Endothelial cell of umbilical vein (primary cell): ENCODE data around the gene MAPK8IP3. TPM values are rescaled to one million over a fixed set of nuclear protein-coding genes. Genes with fewer than 3 reads are reported as not detected.

Experiments
- BruUV-seq: library from RNA; stranded (reverse); fragments of 400-500 nt; replicated peaks from 2 replicates; lab custom pipeline; 2021; lab: Mats Ljungman, UMichigan
- CTCF ChIA-PET: fragments of 300-600, 350-600 bp; sonication (Branson Sonifier 250); formaldehyde crosslinking; loops from one replicate; lab custom pipeline; 2021; ENCODE audit warnings: antibody characterized with exemption, inconsistent platforms; lab: Charles Lee
- POLR2A ChIA-PET: fragments of 300-600, 350-600 bp; sonication (Branson Sonifier 250); formaldehyde crosslinking; loops from one replicate; lab custom pipeline; 2021; ENCODE audit warnings: antibody characterized with exemption, inconsistent platforms; lab: Charles Lee
- DNase-seq: peaks from one replicate; pipeline ENCODE4 v3.0.0-alpha.2; 2011; ENCODE audit warnings: low read depth, low spot score
- FAIRE-seq: peaks from 2 replicates; lab custom pipeline; 2011; peaks lifted over from hg19 to GRCh38; lab: Jason Lieb, UNC
- H2AFZ ChIP-seq: 2 replicates; pipeline ENCODE4 v1.6.0; 2012; ENCODE audit warnings: low read depth, low read length, control low read depth, inconsistent platforms
- H3K27ac ChIP-seq: 2 replicates; pipeline ENCODE4 v1.5.1; 2011; ENCODE audit warnings: low read depth, mild to moderate bottlenecking, control low read depth, low read length, moderate library complexity; ENCODE audit not compliant: insufficient read depth
- H3K27me3 ChIP-seq, 2 experiments: 2 replicates each; pipeline versions ENCODE4 v1.6.0 to v1.6.1; 2011; ENCODE audit warnings: low read length in 2 of 2, mixed read lengths in 1 of 2; ENCODE audit not compliant: control insufficient read depth in 2 of 2, insufficient read depth in 2 of 2
- H3K36me3 ChIP-seq, 2 experiments: 2 replicates in 1 of 2; 3 replicates in 1 of 2; pipeline ENCODE4 v1.5.1; 2011; ENCODE audit warnings: low read length in 2 of 2, mild to moderate bottlenecking in 1 of 2, moderate library complexity in 1 of 2; ENCODE audit not compliant: control insufficient read depth in 2 of 2, insufficient read depth in 2 of 2; ENCODE audit errors: extremely low read depth in 1 of 2
- H3K4me1 ChIP-seq: 3 replicates; pipeline ENCODE4 v1.5.1; 2011; ENCODE audit warnings: mild to moderate bottlenecking, low read length; ENCODE audit not compliant: control insufficient read depth, insufficient read depth; ENCODE audit errors: extremely low read depth
- H3K4me2 ChIP-seq: 2 replicates; pipeline ENCODE4 v1.6.1; 2011; ENCODE audit warnings: low read length, control low read depth, mixed read lengths; ENCODE audit not compliant: insufficient read depth
- H3K4me3 ChIP-seq, 3 experiments: fragments of 200-600 bp in 1 of 3; sonication (generic), shearing (Covaris generic) in 1 of 3; replicated peaks in 1 of 3; 2 replicates each; pipeline ENCODE4 v1.5.1; 2011 to 2016; ENCODE audit warnings: control low read depth in 3 of 3, low read length in 3 of 3, mild to moderate bottlenecking in 2 of 3, inconsistent platforms in 1 of 3, low read depth in 1 of 3, moderate library complexity in 1 of 3; ENCODE audit not compliant: insufficient read depth in 1 of 3
- H3K79me2 ChIP-seq: 2 replicates; pipeline ENCODE4 v1.6.0; 2012; ENCODE audit warnings: low read length, inconsistent platforms; ENCODE audit not compliant: control insufficient read depth, insufficient read depth
- H3K9ac ChIP-seq: replicated peaks from 2 replicates; pipeline ENCODE3; 2011; ENCODE audit warnings: low read length, control low read depth; ENCODE audit not compliant: insufficient read depth; ENCODE audit errors: extremely low read depth
- H3K9me1 ChIP-seq: replicated peaks from 3 replicates; pipeline ENCODE4 v1.6.0; 2011; ENCODE audit warnings: mild to moderate bottlenecking, low read length; ENCODE audit not compliant: control insufficient read depth, insufficient read depth; ENCODE audit errors: extremely low read depth
- H3K9me3 ChIP-seq: replicated peaks from 2 replicates; pipeline ENCODE4 v1.5.1; 2012; ENCODE audit warnings: low read length, inconsistent platforms; ENCODE audit not compliant: control insufficient read depth, insufficient read depth
- H4K20me1 ChIP-seq: replicated peaks from 2 replicates; pipeline ENCODE3; 2011; ENCODE audit warnings: mild to moderate bottlenecking, low read length; ENCODE audit not compliant: control insufficient read depth, insufficient read depth; ENCODE audit errors: extremely low read depth
- CTCF ChIP-seq, 2 donors: IDR thresholded peaks; 1 replicate in 1 of 2; 2 replicates in 1 of 2; pipeline ENCODE4 v1.5.1; 2011; ENCODE audit warnings: low read length in 2 of 2, mild to moderate bottlenecking in 2 of 2, moderate library complexity in 2 of 2, control low read depth in 1 of 2, inconsistent platforms in 1 of 2, low read depth in 1 of 2; ENCODE audit not compliant: insufficient read depth in 1 of 2; ENCODE audit errors: extremely low read depth in 1 of 2
- EZH2 ChIP-seq: IDR thresholded peaks from 2 replicates; pipeline ENCODE4 v1.6.1; 2012; ENCODE audit warnings: borderline replicate concordance, low read depth, mild to moderate bottlenecking, moderate library complexity, low read length, inconsistent platforms; ENCODE audit not compliant: severe bottlenecking
- FOS ChIP-seq: IDR thresholded peaks from 2 replicates; pipeline ENCODE4 v1.6.1; 2011; ENCODE audit warnings: mild to moderate bottlenecking, low read length, moderate library complexity, borderline replicate concordance; ENCODE audit not compliant: insufficient read depth
- GATA2 ChIP-seq: IDR thresholded peaks from 2 replicates; pipeline ENCODE4 v1.7.0; 2011; ENCODE audit warnings: low read depth, mild to moderate bottlenecking, moderate library complexity, mixed read lengths, low read length; ENCODE audit not compliant: insufficient read length, insufficient read depth
- JUN ChIP-seq: IDR thresholded peaks from 2 replicates; pipeline ENCODE4 v1.6.1; 2011; ENCODE audit warnings: borderline replicate concordance, low read depth; ENCODE audit not compliant: insufficient read length, insufficient read depth
- MAX ChIP-seq: IDR thresholded peaks from 2 replicates; pipeline ENCODE4 v1.6.1; 2011; ENCODE audit not compliant: insufficient read depth, insufficient read length
- MYC ChIP-seq: IDR thresholded peaks from one replicate; pipeline ENCODE4 v1.6.1; 2011; ENCODE audit warnings: mild to moderate bottlenecking, low read depth, low read length
- POLR2A ChIP-seq: IDR thresholded peaks from 2 replicates; pipeline ENCODE4 v1.6.1; 2012; ENCODE audit warnings: low read depth, mild to moderate bottlenecking, control low read depth, low read length
- POLR2AphosphoS5 ChIP-seq: IDR thresholded peaks from 2 replicates; pipeline ENCODE4 v1.6.1; 2012; ENCODE audit warnings: low read depth, mild to moderate bottlenecking, control low read depth, low read length, moderate library complexity; ENCODE audit not compliant: insufficient read depth
- dilution Hi-C: fragments of 300-500 bp; cut with MboI; formaldehyde crosslinking; loops from one replicate; pipeline ENCODE4 v1.15.0; 2019; ENCODE audit warnings: low sequenced_read_pairs; ENCODE audit not compliant: extremely low pct_ligation_motif_present
- intact Hi-C: fragments of 100-400 bp; cut with micrococcal nuclease; formaldehyde crosslinking; loops from one replicate; pipeline ENCODE4 v1.10.0; 2022
- polyA plus RNA-seq, 4 experiments: library from polyadenylated mRNA; depleted of rRNA in 3 of 4; stranded (reverse) in 3 of 4; unstranded in 1 of 4; fragments of >200 nt; gene quantifications; 2 replicates each; pipeline versions ENCODE4 v1.2.1 to v1.2.3, GENCODE V29; 2011 to 2012; ENCODE audit warnings: missing spikeins in 1 of 4
- total RNA-seq: library from RNA; stranded (reverse); gene quantifications from 2 replicates; pipeline ENCODE4 v1.2.3, GENCODE V29; 2021

MAPK8IP3 gene
- total and polyA plus RNA-seq, 2 donors (not counting 3 experiments of a cell fraction or from before 2014, with no cell fraction given) = 40.7 to 92.2 TPM

GRCh38 chr16:1745900-1746692 is 40.1 kb downstream of the MAPK8IP3 start:
- no peaks in the 10 kb centered on the region for H3K9me3 ChIP-seq
- FAIRE-seq = no peak
- no peaks in the 10 kb centered on the region for H3K9me1 ChIP-seq
- no peaks in the 10 kb centered on the region for H3K79me2 ChIP-seq
- H3K4me1 ChIP-seq = no peaks in the 10 kb centered on the region
- dilution Hi-C loops = no loop called here
- no peak overlapping the region for H2AFZ ChIP-seq
- no peaks in the 10 kb centered on the region for H4K20me1 ChIP-seq
- POLR2A ChIA-PET = no interaction called here
- H3K4me3 ChIP-seq = no peak overlapping the region
- H3K27me3 ChIP-seq = no peaks in the 10 kb centered on the region
- H3K36me3 ChIP-seq = peaks cover 8 to 41% of the 10 kb centered on the region in 2 experiments
- BruUV-seq = no TSS peak
- no peak for DNase-seq
- H3K9ac ChIP-seq = no peak overlapping the region
- H3K4me2 ChIP-seq = no peak overlapping the region
- CTCF ChIA-PET = interaction anchor here (1.4 kb wide), 1 partner anchor 23 kb away, joined by 3 read pairs; no protein-coding TSS in a partner anchor
- no peak for TF ChIP-seq CTCF (IDR thresholded peaks at IDR 0.05; ENCODE audit: extremely low read depth in 1 of 2, insufficient read depth in 1 of 2, low read depth in 1 of 2, low read length in 2 of 2)
- no peak for TF ChIP-seq POLR2A
- no peak for TF ChIP-seq POLR2AphosphoS5
- no peak for TF ChIP-seq FOS
- no peak for TF ChIP-seq GATA2
- TF ChIP-seq MYC = no peak
- TF ChIP-seq JUN = no peak
- no peak for TF ChIP-seq MAX
- TF ChIP-seq EZH2 = no peak
- no peak overlapping the region for H3K27ac ChIP-seq
- intact Hi-C loops = no loop called here
